GM12872 (cell line): ENCODE results near the gene ELK3.

ENCODE experiments used
- TF ChIP-seq, protein P1 (sequence below): IDR thresholded peaks from 3 replicates; pipeline ENCODE4 v1.5.1; 2011; ENCODE audit warnings: low read depth, mild to moderate bottlenecking, low read length, moderate library complexity; ENCODE audit not compliant: insufficient read depth

The ELK3 gene

DNA sequence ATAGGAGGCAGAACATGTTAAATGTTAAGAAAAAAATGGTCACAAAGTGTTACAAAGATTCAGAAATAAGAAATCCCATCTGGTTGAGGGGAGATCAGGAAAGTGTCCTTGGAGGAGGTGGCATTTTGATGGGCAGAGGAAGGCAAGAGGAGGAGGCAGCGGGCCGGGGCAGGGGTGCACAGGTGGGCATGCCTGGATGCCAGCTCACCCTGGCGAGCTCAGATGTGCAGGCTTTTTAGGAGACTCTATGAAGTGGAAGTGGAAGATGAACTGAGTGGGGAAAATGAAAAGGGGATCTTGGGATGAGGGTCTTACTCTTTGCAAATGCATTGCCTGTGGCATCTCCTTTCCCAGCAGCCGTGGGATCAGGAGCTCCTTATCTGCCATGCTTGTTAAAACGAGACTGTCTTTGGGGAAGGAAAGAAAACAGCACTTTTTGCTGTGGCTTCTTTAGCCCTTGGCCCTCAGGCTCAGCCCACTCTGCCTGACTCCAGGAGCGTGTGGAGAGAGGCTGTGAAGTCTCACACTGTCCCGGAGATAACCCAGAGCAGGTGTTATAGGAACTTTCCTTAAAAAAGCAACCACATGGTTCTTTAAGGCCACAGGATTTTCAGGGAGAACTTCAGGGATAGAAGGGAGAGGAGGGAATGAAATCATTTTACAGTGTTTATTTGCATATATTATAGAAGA lies 62.6 kb downstream of the ELK3 start:
- TF ChIP-seq, protein P1, sequence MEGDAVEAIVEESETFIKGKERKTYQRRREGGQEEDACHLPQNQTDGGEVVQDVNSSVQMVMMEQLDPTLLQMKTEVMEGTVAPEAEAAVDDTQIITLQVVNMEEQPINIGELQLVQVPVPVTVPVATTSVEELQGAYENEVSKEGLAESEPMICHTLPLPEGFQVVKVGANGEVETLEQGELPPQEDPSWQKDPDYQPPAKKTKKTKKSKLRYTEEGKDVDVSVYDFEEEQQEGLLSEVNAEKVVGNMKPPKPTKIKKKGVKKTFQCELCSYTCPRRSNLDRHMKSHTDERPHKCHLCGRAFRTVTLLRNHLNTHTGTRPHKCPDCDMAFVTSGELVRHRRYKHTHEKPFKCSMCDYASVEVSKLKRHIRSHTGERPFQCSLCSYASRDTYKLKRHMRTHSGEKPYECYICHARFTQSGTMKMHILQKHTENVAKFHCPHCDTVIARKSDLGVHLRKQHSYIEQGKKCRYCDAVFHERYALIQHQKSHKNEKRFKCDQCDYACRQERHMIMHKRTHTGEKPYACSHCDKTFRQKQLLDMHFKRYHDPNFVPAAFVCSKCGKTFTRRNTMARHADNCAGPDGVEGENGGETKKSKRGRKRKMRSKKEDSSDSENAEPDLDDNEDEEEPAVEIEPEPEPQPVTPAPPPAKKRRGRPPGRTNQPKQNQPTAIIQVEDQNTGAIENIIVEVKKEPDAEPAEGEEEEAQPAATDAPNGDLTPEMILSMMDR = no peak

DNA sequence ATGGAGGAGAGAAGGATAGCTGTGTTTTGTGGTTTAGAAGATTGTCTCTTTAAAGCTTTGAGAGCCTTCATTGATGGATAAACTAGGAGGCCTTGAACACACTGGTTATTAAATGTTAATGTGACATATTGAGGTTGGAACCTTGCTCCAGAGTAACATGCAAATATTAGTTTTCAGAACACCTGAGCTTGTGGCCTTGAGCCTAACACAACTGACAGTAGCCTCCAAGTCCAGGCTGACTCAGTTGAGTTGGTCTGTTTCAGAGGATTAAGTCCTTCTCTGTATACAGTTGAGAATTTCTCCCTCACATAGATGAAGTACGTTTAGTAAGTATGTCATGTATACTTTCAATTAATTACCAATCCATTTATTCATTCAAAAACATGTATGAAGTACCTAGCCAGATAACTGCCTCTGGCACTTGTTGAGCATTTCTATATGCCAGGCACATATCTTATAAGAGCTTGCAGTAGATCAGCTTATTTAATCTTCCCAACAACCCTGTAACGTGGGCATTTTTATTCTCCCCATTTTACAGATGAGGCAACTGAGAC lies 63.5 kb downstream of the ELK3 start:
- TF ChIP-seq, protein P1 = no peak

DNA sequence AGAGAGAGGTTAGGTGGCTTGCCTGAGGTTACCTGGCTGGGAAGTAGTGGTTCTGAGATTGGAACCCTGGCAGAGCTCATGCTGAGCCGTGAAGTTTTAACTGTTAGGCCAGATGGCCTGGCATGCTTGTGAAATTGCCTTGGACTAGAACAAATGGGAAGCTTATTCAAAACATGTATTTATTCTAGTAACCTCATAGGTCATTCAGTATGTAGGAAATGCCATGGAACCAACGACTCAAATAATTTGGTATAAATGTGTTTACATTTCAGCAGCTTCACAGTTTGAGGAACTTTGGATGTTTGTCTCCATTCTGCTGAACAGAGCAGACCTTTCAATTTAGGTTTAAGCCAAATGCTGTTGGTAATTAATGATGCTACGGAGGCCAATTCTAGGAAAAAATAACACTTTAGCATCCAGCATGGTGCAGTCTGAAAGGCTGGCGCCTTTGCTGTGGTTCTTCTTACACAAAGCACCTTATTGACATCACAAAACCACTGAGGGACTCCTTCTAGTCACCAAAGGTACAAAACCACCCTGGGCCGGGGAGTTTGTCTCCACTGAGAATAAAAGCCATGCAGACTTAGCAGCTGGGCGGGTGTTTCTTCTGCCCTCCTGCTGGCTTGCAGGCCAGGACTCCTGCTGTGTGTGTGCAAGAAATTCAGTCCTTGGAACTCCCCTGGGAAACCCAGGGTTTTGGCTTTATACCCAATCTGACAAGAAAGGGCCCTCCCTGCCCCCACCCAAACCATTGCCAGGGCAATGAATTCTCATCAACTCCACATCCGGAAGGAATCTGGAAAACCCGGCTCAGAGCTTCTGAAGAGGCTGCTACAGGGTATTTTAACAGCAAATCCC lies 64.2 kb downstream of the ELK3 start:
- TF ChIP-seq, protein P1 = no peak

DNA sequence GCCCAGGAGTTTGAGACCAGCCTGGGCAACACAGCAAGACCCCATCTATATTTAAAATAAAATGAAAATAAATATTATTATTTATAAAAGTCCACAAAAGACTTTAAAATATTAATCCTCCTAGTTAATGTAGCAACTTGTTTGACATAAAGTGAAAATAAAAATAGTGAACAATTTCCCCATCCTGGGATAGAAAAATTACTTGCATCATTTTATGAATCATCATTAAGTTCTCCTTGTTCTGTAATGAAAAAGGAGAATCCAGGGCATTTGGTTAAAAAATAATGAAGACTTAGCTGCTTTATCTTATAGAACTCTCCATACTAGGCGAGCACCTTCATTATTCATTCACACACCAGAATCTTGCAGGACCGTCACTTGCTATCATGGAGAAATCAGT lies 66.1 kb downstream of the ELK3 start:
- TF ChIP-seq, protein P1 = no peak

DNA sequence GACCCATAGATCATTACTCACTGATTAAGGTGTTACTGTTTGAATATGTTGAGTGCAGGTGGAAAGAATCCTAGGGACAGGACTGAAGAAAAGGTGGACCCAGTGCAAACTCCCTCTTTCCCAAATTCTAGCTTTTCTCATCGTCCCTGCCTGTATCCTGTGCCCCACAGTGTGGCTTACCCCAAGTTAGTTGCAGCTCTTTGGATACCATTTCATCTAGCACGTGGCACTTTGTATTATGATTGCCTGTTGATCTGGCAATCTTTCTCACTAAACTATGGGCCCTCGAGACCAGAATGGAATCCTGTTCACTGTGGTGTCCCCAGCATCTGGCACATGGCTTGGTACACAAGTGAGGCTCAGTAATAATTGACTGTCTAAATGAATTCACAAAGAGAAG lies 66.5 kb downstream of the ELK3 start:
- TF ChIP-seq, protein P1 = no peak

DNA sequence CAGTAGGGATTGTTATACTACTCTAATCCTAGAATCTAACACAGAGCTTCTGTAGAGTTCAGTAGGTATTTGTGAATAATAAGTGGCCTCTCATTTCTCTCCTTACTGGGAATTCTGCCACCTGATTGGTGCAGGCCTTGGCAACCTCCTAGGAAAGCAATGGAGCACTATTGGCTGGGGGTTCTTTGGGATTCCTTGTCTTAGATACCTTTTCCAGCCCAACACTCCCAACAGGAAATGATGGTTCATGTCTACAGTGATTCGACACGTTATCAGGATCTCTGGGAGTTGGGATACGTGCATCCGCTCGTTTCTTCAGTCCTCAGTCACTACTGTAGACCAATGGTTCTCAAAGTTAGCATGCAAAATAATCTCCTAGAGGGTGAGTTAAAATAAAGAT lies 67.4 kb downstream of the ELK3 start:
- TF ChIP-seq, protein P1 = no peak

DNA sequence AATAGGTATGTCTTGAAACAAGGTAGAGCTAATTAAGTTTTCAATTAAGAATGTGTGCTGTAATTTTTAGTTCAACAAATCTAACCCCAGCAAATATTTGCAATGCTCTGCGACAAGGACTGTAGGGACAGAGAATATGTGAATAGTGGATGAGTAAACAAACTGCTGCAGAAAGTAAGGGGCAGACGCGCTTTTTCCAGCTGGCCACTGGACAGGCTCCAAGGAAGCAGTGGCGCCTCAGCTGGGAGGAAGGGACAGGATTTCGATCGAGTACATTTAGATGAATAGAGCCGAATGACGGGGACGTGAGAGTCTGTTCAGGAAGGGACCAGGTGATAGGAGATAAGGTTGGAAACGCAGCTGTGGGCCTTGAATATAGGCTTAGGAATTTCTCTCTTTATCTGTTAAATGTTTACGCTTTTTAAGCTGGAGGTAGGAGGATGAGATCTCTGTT lies 69.3 kb downstream of the ELK3 start:
- TF ChIP-seq, protein P1 = no peak
